ENCODE measurements around the gene CFAP20DC. TPM values are rescaled to one million over a fixed set of nuclear protein-coding genes. Genes with fewer than 3 reads are reported as not detected.

Gene CFAP20DC
- total and polyA plus RNA-seq, 2 of the 8 experiments (the other 6 are each of a cell fraction or from before 2014, with no cell fraction given), result 2.2 to 2.8 TPM

- Histone ChIP-seq H3K56ac (replicated peaks; ENCODE audit: insufficient read length, low read depth, low read length) (no peak overlapping the region), H3K18ac (ENCODE audit: extremely low read depth, low read length) (no peak overlapping the region), H3K9me3 (ENCODE audit: insufficient read depth in 2 of 2, low read depth in 1 of 2, low read length in 1 of 2) (no peaks in the 10 kb centered on the region), H4K20me1 (replicated peaks in 1 of 2; ENCODE audit: control insufficient read depth in 1 of 2, insufficient read depth in 2 of 2, low read length in 2 of 2) (no peaks in the 10 kb centered on the region), H3K79me2 (ENCODE audit: control insufficient read depth in 1 of 2, insufficient read depth in 2 of 2, low read length in 2 of 2) (no peaks in the 10 kb centered on the region), H2BK5ac (ENCODE audit: low read depth, low read length) (no peak overlapping the region), H3K4me2 (ENCODE audit: insufficient read depth in 1 of 2, low read depth in 2 of 2, low read length in 2 of 2) (no peak overlapping the region), H2AFZ (ENCODE audit: low read length) (no peak overlapping the region), H3K23me2 (ENCODE audit: low read depth, low read length) (no peaks in the 10 kb centered on the region), H2BK15ac (ENCODE audit: low read length) (no peak overlapping the region), H3K23ac (ENCODE audit: insufficient read length) (no peak overlapping the region), H4K8ac (ENCODE audit: extremely low read depth, insufficient read depth, low read length) (no peak overlapping the region), H3K4me3 (ENCODE audit: extremely low read depth in 1 of 4, insufficient read depth in 2 of 4, low read depth in 3 of 4, low read length in 4 of 4) (no peak overlapping the region), H2AK5ac (ENCODE audit: low read depth, low read length) (no peak overlapping the region), H3K14ac (ENCODE audit: insufficient read length) (no peak overlapping the region), H3K36me3 (ENCODE audit: control insufficient read depth in 2 of 4, insufficient read depth in 4 of 4, low read length in 3 of 4) (no peaks in the 10 kb centered on the region), H3K27me3 (replicated peaks in 1 of 4; ENCODE audit: control insufficient read depth in 3 of 4, extremely low read depth in 1 of 4, insufficient read depth in 3 of 4, low read length in 3 of 4) (peaks cover 0 to 1% (median 0%) of the 10 kb centered on the region in 4 experiments; a peak in 1 of 7 replicates), H3K79me1 (ENCODE audit: low read depth, low read length) (no peaks in the 10 kb centered on the region), H4K91ac (replicated peaks; ENCODE audit: insufficient read length, low read length) (no peak overlapping the region), H2BK120ac (replicated peaks; ENCODE audit: low read depth, low read length) (no peak overlapping the region), H3K9ac (replicated peaks in 1 of 4; ENCODE audit: extremely low read depth in 1 of 4, low read depth in 3 of 4, low read length in 3 of 4) (no peak overlapping the region), H2BK12ac (ENCODE audit: low read depth, low read length) (no peak overlapping the region), H3K27ac (ENCODE audit: low read depth, low read length) (no peak overlapping the region), H2BK20ac (ENCODE audit: low read length) (no peak overlapping the region), H4K5ac (ENCODE audit: insufficient read length, low read depth, low read length) (no peak overlapping the region), H3K4ac (replicated peaks; ENCODE audit: insufficient read length, low read depth, low read length) (no peak overlapping the region), H3K4me1 (replicated peaks in 1 of 4; ENCODE audit: control insufficient read depth in 3 of 4, insufficient read depth in 4 of 4, low read length in 3 of 4) (no peaks in the 10 kb centered on the region)
- DNase-seq (ENCODE audit: low read depth in 1 of 2, low spot score in 2 of 2) (no peak), FAIRE-seq (no peak)
- TF ChIP-seq RXRA (IDR thresholded peaks at IDR 0.05; ENCODE audit: insufficient read depth, low read depth, low read length) (no peak), RNF2 (IDR thresholded peaks at IDR 0.05; ENCODE audit: borderline replicate concordance, low read depth, low read length, missing control alignments, poor library complexity, severe bottlenecking) (no peak), EP300 (IDR thresholded peaks at IDR 0.05; ENCODE audit: borderline replicate concordance in 1 of 2, low read depth in 2 of 2, low read length in 2 of 2) (no peak)
- CTCF ChIA-PET (ENCODE audit: partially characterized antibody), result no interaction called here
- POLR2A ChIA-PET (ENCODE audit: partially characterized antibody), result no interaction called here
Observed at GRCh38 chr3:58989163-58989562, 60.7 kb downstream of the CFAP20DC start.

Measured in H1 (cell line).